Skeletal muscle tissue (tissue), 4 donors: ENCODE measurements around the gene TMEM185B. TPM values are rescaled to one million over a fixed set of nuclear protein-coding genes. Genes with fewer than 3 reads are reported as not detected.
"Not testable (repeated sequence)": the region's sequence is repeated elsewhere in the genome, so short reads cannot be mapped to it uniquely, and the experiment has no call there.

Source experiments
- H3K27ac ChIP-seq: one replicate; pipeline ENCODE4 v1.7.0; 2013; ENCODE audit warnings: mild to moderate bottlenecking, low read depth, low read length, inconsistent platforms
- H3K27me3 ChIP-seq, 3 donors: one replicate each; pipeline ENCODE4 v1.7.0; 2013; ENCODE audit warnings: low read length in 3 of 3; ENCODE audit not compliant: control insufficient read depth in 3 of 3, insufficient read depth in 3 of 3
- H3K36me3 ChIP-seq, 3 donors: one replicate each; pipeline ENCODE4 v1.7.0; 2013; ENCODE audit warnings: low read length in 3 of 3; ENCODE audit not compliant: control insufficient read depth in 3 of 3, insufficient read depth in 3 of 3
- H3K4me1 ChIP-seq, 3 donors: one replicate each; pipeline ENCODE4 v1.7.0; 2013; ENCODE audit warnings: low read length in 3 of 3, mild to moderate bottlenecking in 3 of 3; ENCODE audit not compliant: control insufficient read depth in 3 of 3, insufficient read depth in 3 of 3
- H3K4me3 ChIP-seq, 3 donors: one replicate each; pipeline ENCODE4 v1.7.0; 2013; ENCODE audit warnings: low read length in 3 of 3
- H3K9ac ChIP-seq, 3 donors: one replicate each; pipeline ENCODE4 v1.7.0; 2013; ENCODE audit warnings: low read length in 3 of 3, mild to moderate bottlenecking in 3 of 3, moderate library complexity in 2 of 3, low read depth in 1 of 3
- H3K9me3 ChIP-seq, 3 donors: one replicate each; pipeline ENCODE4 v1.7.0; 2013; ENCODE audit warnings: low read length in 3 of 3; ENCODE audit not compliant: control insufficient read depth in 3 of 3
- total RNA-seq: library from RNA; depleted of rRNA; stranded (reverse); fragments of >200 nt; gene quantifications from one replicate; pipeline ENCODE4 v1.2.3, GENCODE V29; 2014
- donor health status: Osteomylitis.

The TMEM185B gene
- total RNA-seq, 1 donor from 2014 or later: 16.7 TPM

DNA sequence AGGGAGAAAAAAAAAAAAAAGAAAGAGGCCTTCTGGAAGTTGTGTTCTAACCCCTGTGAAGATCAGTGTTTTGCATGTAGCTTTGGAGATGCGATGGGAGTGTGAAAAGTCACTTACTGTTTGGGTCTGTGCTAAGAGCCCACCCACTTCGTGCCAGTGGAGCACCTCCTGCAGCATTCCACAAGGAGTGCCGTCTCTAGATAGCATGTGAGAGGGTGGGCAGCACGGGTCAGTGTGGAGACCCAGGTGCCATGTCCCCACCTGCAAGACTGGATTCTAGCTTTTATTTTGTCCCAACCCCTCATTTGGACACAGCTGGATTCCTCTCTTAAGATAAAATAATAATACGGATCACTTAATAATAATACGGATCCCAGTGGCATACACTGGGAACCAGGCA, 12.5 kb upstream of the TMEM185B start:
- Histone ChIP-seq H3K9ac (no peak overlapping the region), H3K27ac (no peak overlapping the region), H3K4me3 (no peak overlapping the region), H3K9me3 (no peaks in the 10 kb centered on the region), H3K27me3 (peaks cover 0 to 21% (median 13%) of the 10 kb centered on the region in 3 donors), H3K36me3 (no peaks in the 10 kb centered on the region), H3K4me1 (peaks cover 10 to 24% (median 13%) of the 10 kb centered on the region in 3 donors)

DNA sequence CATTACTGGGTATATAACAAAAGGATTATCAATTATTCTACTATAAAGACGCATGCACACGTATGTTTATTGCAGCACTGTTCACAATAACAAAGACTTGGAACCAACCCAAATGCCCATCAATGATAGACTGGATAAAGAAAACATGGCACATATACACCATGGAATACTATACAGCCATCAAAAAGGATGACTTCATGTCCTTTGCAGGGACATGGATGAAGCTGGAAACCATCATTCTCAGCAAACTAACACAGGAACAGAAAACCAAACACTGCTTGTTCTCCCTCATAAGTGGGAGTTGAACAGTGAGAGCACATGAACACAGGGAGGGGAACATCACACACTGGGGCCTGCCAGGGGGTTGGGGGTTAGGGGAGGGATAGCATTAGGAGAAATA, 12.0 kb upstream of the TMEM185B start:
- H3K27ac ChIP-seq, H3K9ac ChIP-seq, H3K36me3 ChIP-seq, H3K4me3 ChIP-seq, H3K9me3 ChIP-seq: not testable (repeated sequence)
- Histone ChIP-seq H3K27me3 (peaks cover 0 to 21% (median 13%) of the 10 kb centered on the region in 3 donors), H3K4me1 (peaks cover 10 to 22% (median 13%) of the 10 kb centered on the region in 3 donors)

DNA sequence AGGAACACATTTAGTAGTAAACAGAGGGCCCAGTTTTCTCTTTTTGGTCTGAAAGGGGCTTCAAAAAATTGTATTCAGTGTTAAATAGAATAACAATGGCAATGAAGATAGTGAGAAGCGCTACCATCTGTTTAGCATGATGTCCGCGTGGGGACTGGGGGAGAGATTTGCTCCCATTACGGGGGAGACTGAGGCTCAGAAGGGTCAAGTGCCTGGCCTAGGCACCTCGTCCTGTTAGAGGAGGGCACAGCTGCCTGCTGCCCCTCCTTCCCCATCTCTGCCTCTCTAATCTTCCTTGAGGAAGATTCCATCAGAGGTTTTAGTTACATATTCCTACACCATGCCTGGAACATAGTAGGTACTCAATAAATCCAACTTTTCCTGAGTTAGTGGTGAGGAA, 10.1 kb upstream of the TMEM185B start:
- no peak overlapping the region for H3K27ac ChIP-seq

DNA sequence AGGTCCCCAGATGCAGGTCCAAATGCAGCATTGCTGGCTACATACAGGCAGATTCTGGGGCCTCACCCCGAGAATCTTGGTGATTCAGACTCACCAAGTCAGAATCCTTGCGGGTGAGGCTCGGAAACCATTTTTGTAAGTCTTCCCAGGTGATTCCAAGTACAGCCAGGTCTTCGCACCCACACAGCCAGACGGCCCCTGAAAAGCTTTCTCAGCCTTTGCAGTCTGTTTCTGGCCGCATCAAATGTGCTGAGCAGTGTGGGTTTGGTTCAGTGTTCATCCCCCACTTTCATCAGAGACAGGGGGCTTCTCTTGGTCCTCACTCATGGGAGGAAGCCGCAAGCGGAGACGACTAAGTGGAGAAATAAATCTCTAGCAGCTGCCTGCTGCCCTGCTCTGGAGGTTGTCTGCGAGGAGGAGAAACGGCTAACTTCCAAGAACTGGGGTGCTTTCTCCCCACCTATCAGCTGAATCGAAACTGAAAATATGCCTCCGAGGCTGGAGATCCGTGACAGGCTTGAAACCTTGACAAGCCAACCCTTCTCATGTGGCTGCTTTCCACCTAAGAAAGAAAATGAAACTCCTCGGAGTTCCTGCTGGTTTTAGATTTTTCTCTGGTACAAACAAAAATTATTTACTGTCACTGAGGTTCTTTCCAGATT, 8.9 kb upstream of the TMEM185B start:
- Histone ChIP-seq H3K36me3 (no peaks in the 10 kb centered on the region), H3K9me3 (no peaks in the 10 kb centered on the region), H3K4me1 (peaks cover 4 to 25% (median 11%) of the 10 kb centered on the region in 3 donors), H3K27me3 (peaks cover 0 to 4% (median 0%) of the 10 kb centered on the region in 3 donors), H3K9ac (peak overlapping the region; percentile 71 to 84 (median 74)), H3K27ac (peak overlapping the region; percentile 50), H3K4me3 (peak overlapping the region; percentile 72 to 77 (median 74))

More for the DNA sequence above, 10.1 kb upstream of the TMEM185B start:
- no peak overlapping the region for H3K4me3 ChIP-seq
- no peaks in the 10 kb centered on the region for H3K36me3 ChIP-seq
- H3K4me1 ChIP-seq: peaks cover 4 to 25% (median 11%) of the 10 kb centered on the region in 3 donors
- peaks cover 0 to 8% (median 4%) of the 10 kb centered on the region in 3 donors for H3K27me3 ChIP-seq
- no peaks in the 10 kb centered on the region for H3K9me3 ChIP-seq
- no peak overlapping the region for H3K9ac ChIP-seq

DNA sequence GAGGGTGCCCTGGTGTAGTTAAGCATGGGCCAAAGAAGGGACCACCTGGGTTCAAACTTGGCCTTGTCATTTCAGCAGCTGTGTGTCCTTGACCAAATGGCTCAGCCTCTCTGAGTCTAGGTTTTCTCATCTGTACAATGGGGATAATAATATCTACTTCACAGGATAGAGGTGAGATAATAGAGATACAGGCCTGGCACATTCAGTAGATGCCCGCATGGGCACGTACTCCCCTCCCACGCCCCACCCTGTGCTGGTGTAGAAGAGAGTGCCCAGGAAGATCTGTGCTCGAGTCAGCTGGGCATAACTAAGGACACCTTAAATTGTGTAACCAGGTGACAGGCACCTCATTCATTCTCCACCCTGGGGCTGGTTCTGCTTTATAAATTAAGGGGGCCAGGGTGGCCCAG, 8.4 kb upstream of the TMEM185B start:
- Histone ChIP-seq H3K27ac (peak overlapping the region; percentile 50), H3K27me3 (peaks cover 0 to 4% (median 0%) of the 10 kb centered on the region in 3 donors), H3K4me1 (peaks cover 4 to 26% (median 11%) of the 10 kb centered on the region in 3 donors), H3K9ac (peak overlapping the region in 2 of 3 donors; percentile 74 to 84), H3K4me3 (peak overlapping the region; percentile 72 to 77 (median 74)), H3K9me3 (no peaks in the 10 kb centered on the region), H3K36me3 (no peaks in the 10 kb centered on the region)

DNA sequence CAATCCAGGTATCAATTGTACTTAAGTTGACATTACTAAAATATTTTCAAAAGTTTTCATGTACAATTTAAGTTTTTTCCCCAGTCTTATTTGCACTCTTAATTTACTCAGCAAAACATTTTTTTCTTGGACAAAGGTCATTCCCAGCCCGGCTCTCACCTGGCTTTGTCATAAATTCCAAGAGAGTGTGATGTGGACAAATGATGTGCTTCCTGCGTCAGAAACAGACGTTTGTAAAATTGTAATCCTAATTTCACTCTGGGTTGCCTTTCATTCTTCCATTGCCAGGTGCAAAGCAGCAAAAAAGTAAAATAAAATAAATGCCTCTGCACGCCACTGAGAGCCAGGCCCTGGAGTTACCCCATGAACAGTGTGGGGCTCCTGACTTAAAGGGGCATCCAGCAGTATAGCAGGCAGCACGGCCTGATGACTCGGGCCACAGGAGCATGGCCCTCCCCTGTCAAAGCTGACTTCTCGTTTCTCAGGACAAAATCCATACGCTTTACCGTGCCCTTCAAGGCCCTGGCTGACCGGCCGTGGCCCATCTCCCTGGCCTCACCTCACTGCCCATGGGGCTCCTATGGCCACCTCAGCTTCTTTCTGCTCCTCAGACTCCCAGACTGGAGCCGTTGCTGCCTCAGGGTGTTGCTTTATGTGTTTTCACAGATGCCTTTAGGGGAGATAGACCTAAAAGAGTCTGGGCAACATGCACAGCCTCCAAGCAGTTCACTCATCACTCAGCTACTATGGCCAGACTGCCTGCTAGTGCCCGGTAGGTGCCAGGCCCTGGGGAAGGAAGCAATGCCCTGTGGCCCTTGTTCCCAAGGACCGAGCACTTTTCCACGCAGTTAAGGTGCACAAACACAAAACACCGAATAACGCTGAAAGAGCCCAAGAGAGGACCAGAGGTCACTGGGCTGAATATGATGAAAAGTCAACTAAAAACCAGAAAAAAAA, 7.6 kb upstream of the TMEM185B start:
- Histone ChIP-seq H3K27ac (no peak overlapping the region), H3K36me3 (no peaks in the 10 kb centered on the region), H3K27me3 (no peaks in the 10 kb centered on the region), H3K4me1 (peaks cover 4 to 28% (median 11%) of the 10 kb centered on the region in 3 donors), H3K9ac (peak overlapping the region in 1 of 3 donors; percentile 51), H3K4me3 (no peak overlapping the region), H3K9me3 (no peaks in the 10 kb centered on the region)

DNA sequence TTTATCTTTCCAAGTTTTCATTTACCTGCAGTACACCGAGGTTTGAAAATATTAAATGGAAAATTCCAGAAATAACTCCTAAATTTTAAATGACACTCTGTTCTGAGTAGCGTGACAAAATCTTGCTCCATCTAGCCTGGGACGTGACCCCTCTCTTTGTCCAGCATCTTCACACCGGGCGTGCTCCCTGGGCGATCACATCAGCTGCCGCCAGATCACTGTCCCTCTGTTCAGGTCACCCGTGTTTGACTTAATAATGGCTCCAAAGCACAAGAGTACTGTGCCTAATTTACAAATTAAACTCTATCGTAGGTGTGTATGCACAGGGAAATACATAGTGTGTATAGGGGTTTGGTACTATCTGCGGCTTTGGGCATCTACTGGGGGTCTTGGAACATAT, 6.1 kb upstream of the TMEM185B start:
- Histone ChIP-seq H3K4me1 (peaks cover 4 to 30% (median 12%) of the 10 kb centered on the region in 3 donors), H3K9ac (no peak overlapping the region), H3K4me3 (no peak overlapping the region), H3K27ac (no peak overlapping the region), H3K9me3 (no peaks in the 10 kb centered on the region), H3K27me3 (no peaks in the 10 kb centered on the region), H3K36me3 (no peaks in the 10 kb centered on the region)

DNA sequence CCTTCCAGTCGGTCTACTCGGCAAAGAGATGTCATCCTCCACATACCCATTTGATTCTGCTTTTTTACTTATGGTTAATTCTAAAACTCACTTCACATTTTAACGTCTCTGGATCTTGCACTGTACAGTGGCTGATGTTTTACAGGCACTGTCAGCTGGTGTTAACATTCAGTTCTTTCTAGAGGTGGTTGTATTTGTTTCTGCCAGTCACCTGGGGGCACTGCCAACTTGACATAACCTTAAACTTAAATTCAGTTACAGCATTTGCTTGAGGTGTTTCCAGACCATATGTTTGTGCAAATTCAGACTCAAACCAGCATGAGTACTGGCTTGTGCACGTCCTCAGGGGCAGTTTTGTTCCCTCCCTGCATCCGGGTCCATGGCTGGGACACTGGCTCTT, 5.3 kb upstream of the TMEM185B start:
- Histone ChIP-seq H3K4me3 (no peak overlapping the region), H3K4me1 (peaks cover 11 to 39% (median 20%) of the 10 kb centered on the region in 3 donors), H3K27me3 (no peaks in the 10 kb centered on the region), H3K9ac (no peak overlapping the region), H3K9me3 (no peaks in the 10 kb centered on the region), H3K27ac (no peak overlapping the region), H3K36me3 (no peaks in the 10 kb centered on the region)

DNA sequence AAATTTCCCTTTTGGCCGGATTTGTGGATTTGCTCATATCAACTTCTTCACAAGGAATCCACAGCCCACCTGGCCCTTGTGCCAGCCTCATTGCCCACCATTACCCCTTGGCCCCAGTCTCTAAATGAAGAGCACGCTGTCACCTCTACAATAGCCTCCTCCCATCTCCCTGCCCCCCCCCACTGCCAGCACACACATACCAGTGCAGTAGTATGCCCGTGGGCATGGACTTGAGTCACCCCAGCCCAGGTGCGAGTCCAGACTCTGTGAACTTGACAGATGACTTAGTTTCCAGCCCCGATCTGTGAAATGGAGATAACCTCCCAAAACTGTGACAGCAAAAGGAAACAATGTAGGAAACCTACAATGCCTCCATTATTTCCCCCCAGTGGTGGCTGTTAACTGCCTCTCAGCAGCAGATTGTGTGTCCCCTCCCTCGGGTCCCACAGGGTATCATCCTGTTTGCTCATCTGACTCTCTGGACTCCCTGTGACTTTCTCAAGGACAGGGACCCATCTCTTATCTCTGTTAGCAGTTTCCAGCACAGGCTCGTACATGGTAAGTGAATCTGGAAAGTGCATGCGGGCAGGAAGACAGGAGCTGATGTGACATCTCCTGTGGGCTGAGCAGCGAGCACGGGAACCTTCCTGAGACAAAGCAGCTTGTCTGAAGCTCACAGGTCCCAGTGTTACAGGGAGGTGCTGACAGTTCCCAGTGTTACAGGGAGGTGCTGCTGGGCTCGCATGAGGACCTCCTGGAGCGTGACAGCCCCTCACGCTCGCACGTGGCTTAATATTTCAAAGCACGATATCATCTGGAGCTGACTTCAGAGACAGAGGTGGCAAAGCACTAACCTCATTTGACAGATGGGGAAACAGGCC, 4.2 kb upstream of the TMEM185B start:
- peaks cover 0 to 2% (median under 1%) of the 10 kb centered on the region in 3 donors for H3K36me3 ChIP-seq
- H3K27ac ChIP-seq: no peak overlapping the region
- no peak overlapping the region for H3K4me3 ChIP-seq
- H3K9me3 ChIP-seq: peaks cover 0 to 2% (median 0%) of the 10 kb centered on the region in 3 donors
- no peaks in the 10 kb centered on the region for H3K27me3 ChIP-seq
- no peak overlapping the region for H3K9ac ChIP-seq
- H3K4me1 ChIP-seq: peaks cover 17 to 38% (median 20%) of the 10 kb centered on the region in 3 donors
